ENCODE measurements around the gene PALLD.

Gene PALLD

GRCh38 chr4:168612450-168613135, 115.7 kb downstream of the PALLD start:
- DNase-seq (ENCODE audit: low spot score) = no peak
- TF ChIP-seq, protein P1, sequence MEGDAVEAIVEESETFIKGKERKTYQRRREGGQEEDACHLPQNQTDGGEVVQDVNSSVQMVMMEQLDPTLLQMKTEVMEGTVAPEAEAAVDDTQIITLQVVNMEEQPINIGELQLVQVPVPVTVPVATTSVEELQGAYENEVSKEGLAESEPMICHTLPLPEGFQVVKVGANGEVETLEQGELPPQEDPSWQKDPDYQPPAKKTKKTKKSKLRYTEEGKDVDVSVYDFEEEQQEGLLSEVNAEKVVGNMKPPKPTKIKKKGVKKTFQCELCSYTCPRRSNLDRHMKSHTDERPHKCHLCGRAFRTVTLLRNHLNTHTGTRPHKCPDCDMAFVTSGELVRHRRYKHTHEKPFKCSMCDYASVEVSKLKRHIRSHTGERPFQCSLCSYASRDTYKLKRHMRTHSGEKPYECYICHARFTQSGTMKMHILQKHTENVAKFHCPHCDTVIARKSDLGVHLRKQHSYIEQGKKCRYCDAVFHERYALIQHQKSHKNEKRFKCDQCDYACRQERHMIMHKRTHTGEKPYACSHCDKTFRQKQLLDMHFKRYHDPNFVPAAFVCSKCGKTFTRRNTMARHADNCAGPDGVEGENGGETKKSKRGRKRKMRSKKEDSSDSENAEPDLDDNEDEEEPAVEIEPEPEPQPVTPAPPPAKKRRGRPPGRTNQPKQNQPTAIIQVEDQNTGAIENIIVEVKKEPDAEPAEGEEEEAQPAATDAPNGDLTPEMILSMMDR (IDR thresholded peaks at IDR 0.05) = no peak
- H3K27ac ChIP-seq = peak overlapping the region in 1 of 2 donors; percentile 28
- H3K4me3 ChIP-seq = no peak overlapping the region

DNA sequence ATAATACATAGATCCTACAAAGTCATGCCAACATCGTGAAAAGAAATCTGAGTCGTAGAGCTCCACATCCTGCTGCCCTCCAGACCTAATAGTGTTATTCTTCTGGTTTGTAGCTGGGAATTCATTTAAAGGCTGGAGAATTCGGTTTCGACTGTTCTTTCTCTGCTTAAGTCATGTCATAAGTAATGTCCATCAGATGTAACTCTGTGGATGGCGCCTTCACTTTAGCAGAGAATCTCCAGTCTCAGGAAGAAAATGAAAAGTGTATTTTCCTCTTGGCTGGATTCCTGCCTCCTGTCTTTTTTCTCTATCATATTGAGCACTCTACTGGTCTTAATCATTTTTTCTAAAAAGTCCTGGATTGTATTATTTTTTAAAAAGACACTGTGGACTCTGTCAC, 117.0 kb downstream of the PALLD start:
- H3K4me3 ChIP-seq = no peak overlapping the region
- H3K27ac ChIP-seq = no peak overlapping the region
- TF ChIP-seq, protein P1 (IDR thresholded peaks at IDR 0.05) = no peak
- no peak for DNase-seq (ENCODE audit: low spot score)

- TF ChIP-seq, protein P1 (IDR thresholded peaks at IDR 0.05) = no peak
- no peak for DNase-seq (ENCODE audit: low spot score)
- no peak overlapping the region for H3K27ac ChIP-seq
- H3K4me3 ChIP-seq = no peak overlapping the region
These were observed 117.6 kb downstream of the PALLD start for GRCh38 chr4:168614281-168615057.

DNA sequence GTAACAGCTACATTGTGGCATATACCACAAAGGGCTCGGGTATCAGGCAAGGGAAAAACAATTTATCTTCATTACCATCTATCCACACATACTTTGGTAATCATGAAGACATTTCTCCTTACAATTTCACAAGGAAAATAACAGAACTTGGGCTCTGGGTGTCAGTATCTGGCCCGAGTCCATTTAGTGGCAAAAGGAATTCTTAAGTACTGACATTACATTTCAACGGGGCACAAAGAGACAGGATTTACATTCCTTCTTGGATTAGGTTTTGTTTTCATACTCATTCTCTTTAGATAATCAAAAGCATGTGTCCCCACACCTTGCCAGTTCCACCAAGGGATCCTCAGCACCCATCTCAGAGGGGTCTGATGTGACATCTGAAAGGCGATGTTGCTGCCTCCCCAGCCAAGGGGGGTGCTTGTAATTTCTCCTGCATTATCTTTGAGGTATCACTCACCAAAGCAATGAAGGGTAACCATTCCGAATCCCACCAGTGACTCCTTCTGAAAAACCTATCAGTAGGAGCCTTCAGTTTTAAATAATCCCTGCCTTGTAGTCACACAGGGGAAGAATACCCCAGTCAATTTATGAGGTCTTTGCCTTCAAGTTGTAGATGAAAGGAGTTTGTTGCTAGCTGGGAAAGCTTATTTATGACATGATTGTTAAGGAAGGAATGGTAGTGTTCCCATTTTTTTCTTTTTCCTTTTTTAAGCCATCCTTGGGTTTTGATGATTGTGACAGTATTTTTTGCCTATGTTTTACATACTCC, 118.6 kb downstream of the PALLD start:
- H3K27ac ChIP-seq = peak overlapping the region in 1 of 2 donors; percentile 35
- TF ChIP-seq, protein P1 (IDR thresholded peaks at IDR 0.05) = no peak
- H3K4me3 ChIP-seq = no peak overlapping the region
- DNase-seq (ENCODE audit: low spot score) = no peak

GRCh38 chr4:168618577-168619265, 121.9 kb downstream of the PALLD start:
- TF ChIP-seq, protein P1 (IDR thresholded peaks at IDR 0.05) = no peak
- DNase-seq (ENCODE audit: low spot score) = no peak
- H3K4me3 ChIP-seq = no peak overlapping the region
- peak overlapping the region; percentile 30 to 76 for H3K27ac ChIP-seq

GRCh38 chr4:168619266-168619631, 122.4 kb downstream of the PALLD start:
- no peak for DNase-seq (ENCODE audit: low spot score)
- no peak overlapping the region for H3K4me3 ChIP-seq
- peak overlapping the region; percentile 30 to 76 for H3K27ac ChIP-seq
- TF ChIP-seq, protein P1 (IDR thresholded peaks at IDR 0.05) = no peak

All from coronary artery (tissue), 2 donors.